Activated CD4-positive, alpha-beta T cell treated with anti-CD3 and anti-CD28 coated beads, Interleukin-2, amount 10 ng/mL, durations not matched to agents 24 days and 14 days (primary cell): ENCODE measurements around the gene DMRTC1. TPM values are rescaled to one million over a fixed set of nuclear protein-coding genes. Genes with fewer than 3 reads are reported as not detected.
"Not testable (repeated sequence)": the region's sequence is repeated elsewhere in the genome, so short reads cannot be mapped to it uniquely, and the experiment has no call there.

Source experiments
- DNase-seq: peaks from one replicate; pipeline ENCODE4 v3.0.0; 2022
- H3K27ac Mint-ChIP-seq: one replicate; pipeline ENCODE4 v1.8.0; 2022; ENCODE audit warnings: mild to moderate bottlenecking, mixed read lengths
- H3K27me3 Mint-ChIP-seq: one replicate; pipeline ENCODE4 v1.8.0; 2022; ENCODE audit warnings: mixed read lengths
- H3K36me3 Mint-ChIP-seq: one replicate; pipeline ENCODE4 v1.8.0; 2022; ENCODE audit warnings: low read depth, mild to moderate bottlenecking, mixed read lengths
- H3K4me1 Mint-ChIP-seq: one replicate; pipeline ENCODE4 v1.8.0; 2021; ENCODE audit warnings: mixed read lengths
- H3K4me3 Mint-ChIP-seq: one replicate; pipeline ENCODE4 v1.8.0; 2022; ENCODE audit warnings: mild to moderate bottlenecking, moderate library complexity, mixed read lengths
- H3K9me3 Mint-ChIP-seq: one replicate; pipeline ENCODE4 v1.8.0; 2021; ENCODE audit warnings: mixed read lengths
- intact Hi-C: fragments of 100-400 bp; cut with micrococcal nuclease; formaldehyde crosslinking; loops from one replicate; pipeline ENCODE4 v1.15.1; 2023
- total RNA-seq: library from RNA; stranded (reverse); gene quantifications from 2 replicates; pipeline ENCODE4 v1.2.3, GENCODE V29; 2022

The DMRTC1 gene
- total RNA-seq, 1 donor from 2014 or later = not detected

DNA sequence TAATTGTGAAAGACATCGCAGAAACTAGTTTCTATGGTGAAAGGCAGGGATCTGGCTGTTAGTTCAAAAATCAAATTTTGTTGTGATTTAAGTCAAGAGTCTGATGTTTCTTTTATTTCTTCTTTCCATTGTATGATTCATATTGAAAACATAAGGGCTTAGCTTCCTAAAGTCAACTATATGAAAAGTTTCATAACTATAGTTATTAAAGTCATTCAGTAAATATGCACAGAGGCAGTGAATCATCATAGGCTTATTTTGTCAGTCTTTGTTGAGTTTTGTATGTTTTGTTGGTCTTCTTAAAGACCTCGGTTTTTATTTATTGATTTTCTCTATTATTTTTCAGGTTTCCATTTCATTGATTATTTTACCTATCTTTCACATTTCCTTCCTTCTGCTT, 60.7 kb downstream of the DMRTC1 start:
- H3K36me3 Mint-ChIP-seq, intact Hi-C loops, H3K27me3 Mint-ChIP-seq, H3K4me1 Mint-ChIP-seq, DNase-seq, H3K4me3 Mint-ChIP-seq, H3K27ac Mint-ChIP-seq, H3K9me3 Mint-ChIP-seq: not testable (repeated sequence)

GRCh38 chrX:72837532-72837931, 106.1 kb downstream of the DMRTC1 start:
- DNase-seq, H3K4me1 Mint-ChIP-seq, intact Hi-C loops, H3K36me3 Mint-ChIP-seq, H3K27me3 Mint-ChIP-seq, H3K27ac Mint-ChIP-seq, H3K4me3 Mint-ChIP-seq, H3K9me3 Mint-ChIP-seq: not testable (repeated sequence)

GRCh38 chrX:72830701-72831100, 112.9 kb downstream of the DMRTC1 start:
- H3K27ac Mint-ChIP-seq, H3K9me3 Mint-ChIP-seq, H3K27me3 Mint-ChIP-seq, H3K4me3 Mint-ChIP-seq, DNase-seq, intact Hi-C loops, H3K36me3 Mint-ChIP-seq, H3K4me1 Mint-ChIP-seq: not testable (repeated sequence)

Other genes starting within 250 kb of the DMRTC1 start
- 9.2 and 9.9 TPM in 2 replicates for gene PHKA1, start 229.5 kb downstream of the DMRTC1 start, total RNA-seq
- gene DMRTC1B, start 166.9 kb downstream of the DMRTC1 start, total RNA-seq = not detected in 2 replicates
- not detected in 2 replicates for gene FAM236B, start 161.2 kb downstream of the DMRTC1 start, total RNA-seq
- not detected in 2 replicates for gene FAM236D, start 135.6 kb downstream of the DMRTC1 start, total RNA-seq
- not detected in 2 replicates for gene FAM236C, start 31.2 kb downstream of the DMRTC1 start, total RNA-seq
- not detected in 2 replicates for gene FAM236A, start 5.6 kb downstream of the DMRTC1 start, total RNA-seq
- gene PABPC1L2B, start 59.1 kb upstream of the DMRTC1 start, total RNA-seq = not detected in 2 replicates
- not detected in 2 replicates for gene PABPC1L2A, start 135.7 kb upstream of the DMRTC1 start, total RNA-seq